NCI-H2227 (cell line): ENCODE results near the gene SNRNP25.

Source experiments
- DNase-seq: peaks from one replicate; lab custom pipeline; 2025; ENCODE audit not compliant: unreplicated experiment; lab: John Stamatoyannopoulos, UW

Gene SNRNP25

GRCh38 chr16:101586-101985 lies 48.0 kb downstream of the SNRNP25 start:
- DNase-seq: no peak

DNA sequence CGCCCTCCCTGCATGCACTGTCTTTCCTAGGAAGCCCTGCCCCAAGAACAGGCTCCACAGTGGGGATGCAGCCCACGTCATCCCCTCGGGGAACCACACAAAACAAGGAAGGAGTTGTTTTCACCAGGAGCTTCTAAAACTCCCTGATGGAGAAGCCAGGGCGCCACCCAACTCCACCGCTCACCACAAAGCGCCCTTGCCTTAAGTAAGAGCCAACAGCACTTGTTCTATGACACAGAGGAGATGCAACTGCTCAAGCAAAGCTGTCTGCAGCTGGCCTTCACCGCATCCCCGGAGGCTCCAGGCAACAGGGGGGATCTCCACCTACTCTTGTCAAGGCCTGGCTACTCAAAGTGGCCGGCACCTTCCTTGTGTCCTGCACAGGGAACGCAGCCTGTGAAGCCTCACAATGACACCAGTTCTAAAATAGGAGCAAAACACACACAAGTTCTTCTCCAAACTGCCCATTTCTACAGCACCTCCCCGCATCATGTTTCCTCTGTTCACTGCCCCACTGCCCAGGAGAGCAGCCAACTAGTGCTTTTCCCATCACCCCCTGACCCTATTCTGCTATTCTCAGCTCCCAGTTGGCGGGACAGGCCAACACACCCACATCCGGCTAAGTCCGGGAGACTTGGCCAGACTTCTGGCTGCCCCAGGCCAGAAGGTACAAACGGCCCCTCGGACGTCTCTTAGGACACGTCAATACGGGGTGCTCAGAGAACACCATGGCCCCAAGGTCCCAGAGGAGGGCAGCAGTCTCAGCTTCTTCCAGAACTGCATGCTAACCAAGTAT lies 48.6 kb downstream of the SNRNP25 start:
- no peak for DNase-seq

DNA sequence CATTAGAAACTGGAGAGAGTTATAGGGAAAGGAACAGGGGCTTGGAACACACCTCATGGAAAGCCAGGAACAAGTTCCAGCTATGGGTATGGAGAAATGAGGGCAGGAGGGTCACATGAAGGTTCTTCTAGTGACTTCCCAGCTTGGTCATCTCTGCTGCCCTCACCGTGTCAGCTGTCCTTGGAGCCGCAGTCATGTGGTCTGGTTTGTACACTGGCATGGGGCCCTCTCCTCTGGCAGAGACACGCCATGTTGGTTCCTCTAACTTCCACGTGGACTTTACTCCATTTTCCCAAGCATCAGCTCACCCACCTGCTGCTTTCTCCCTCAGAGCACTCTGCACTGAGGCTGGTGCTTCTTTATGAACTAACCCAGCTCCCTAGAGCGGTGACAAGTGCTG lies 50.7 kb downstream of the SNRNP25 start:
- DNase-seq: no peak

DNA sequence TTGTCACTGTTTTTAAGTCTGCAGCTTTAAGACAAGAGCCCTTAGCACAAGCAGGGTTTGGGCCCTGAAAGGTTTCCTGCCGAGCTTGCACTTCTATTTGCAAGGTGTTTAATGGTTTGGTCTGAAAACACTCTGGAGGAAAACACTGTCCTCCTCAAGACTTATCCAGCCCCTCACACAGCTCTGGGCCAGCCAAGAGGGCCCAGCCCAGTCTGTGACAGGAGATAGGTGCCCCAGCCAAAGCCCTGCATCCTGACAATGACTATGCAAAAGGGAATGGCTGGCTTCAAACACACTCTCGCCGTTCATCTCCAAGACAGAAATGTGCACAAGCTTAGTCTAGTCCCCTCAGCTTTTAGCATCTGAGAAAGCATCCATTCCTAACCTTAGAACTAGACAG lies 51.3 kb downstream of the SNRNP25 start:
- DNase-seq: no peak

DNA sequence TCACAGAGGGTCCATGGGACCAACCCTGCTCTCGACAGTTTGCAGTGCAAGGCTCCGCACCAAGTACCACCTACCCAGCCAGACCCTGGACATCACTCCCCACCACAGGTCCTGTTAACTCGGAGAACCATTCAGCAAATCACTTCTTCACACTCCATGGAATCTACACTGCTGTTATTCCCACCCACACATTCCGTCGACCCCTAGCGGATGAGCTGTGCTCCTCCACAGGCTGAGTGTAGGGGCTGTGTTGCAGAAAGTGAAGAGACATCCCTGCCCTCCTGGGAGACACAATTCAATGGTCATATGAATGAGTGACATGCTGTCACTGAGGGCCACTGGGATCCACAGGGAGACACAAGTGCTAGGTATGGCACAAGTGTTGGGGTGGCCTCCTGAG lies 51.9 kb downstream of the SNRNP25 start:
- no peak for DNase-seq

DNA sequence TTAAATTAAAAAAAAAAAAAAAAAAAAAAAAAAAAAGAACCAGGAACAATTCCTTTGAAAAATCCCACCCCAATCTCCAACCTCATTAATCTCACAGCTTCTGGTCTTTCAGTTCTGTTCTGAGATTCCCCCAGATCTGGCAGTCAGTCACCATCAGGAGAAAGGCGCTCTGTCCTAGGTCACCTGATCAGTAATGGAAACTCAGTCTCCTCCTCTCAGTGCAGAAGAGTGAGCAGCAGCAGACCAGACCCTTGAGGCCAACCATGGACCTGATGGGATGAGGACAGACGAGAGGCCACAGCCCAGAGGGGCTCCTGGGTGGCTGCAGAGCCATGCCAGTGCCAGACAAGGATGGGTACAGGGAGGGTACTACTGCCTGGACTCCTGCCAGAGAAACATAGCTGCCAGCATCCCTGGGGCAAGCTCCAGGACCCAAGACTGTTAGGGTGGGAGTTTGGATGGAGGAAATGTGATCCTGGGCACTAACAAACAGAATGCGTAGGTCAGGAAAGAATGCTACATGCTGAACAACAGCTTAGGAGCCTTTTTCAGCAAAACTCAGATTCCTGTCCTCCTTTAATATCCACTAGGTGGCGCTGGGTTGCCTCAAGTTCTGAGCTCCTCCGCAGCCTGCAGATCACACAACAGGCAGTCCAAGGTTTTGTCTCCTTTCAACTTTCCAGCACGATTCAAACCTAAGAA lies 53.1 kb downstream of the SNRNP25 start:
- peak; percentile 80 for DNase-seq
